Tibial artery (tissue), 4 donors: ENCODE results near the gene SYP.

Source experiments
- DNase-seq, 2 donors: peaks; one replicate each; pipeline ENCODE4 v3.0.0-alpha.2; 2019
- H3K27ac ChIP-seq, 2 donors: fragments of 200-600 bp; sonication (generic) in 1 of 2; 1 replicate in 1 of 2; 2 replicates in 1 of 2; pipeline ENCODE4 v1.5.1; 2018 to 2019; ENCODE audit warnings: mild to moderate bottlenecking in 1 of 2
- H3K27me3 ChIP-seq, 2 donors: fragments of 200-600 bp; sonication (generic) in 1 of 2; one replicate each; pipeline versions ENCODE4 v1.5.1 to v1.6.0; 2016 to 2019
- H3K36me3 ChIP-seq, 3 donors: fragments of 200-600 bp; sonication (generic) in 2 of 3; one replicate each; pipeline ENCODE4 v1.5.1; 2016 to 2019; ENCODE audit warnings: mild to moderate bottlenecking in 2 of 3
- H3K4me1 ChIP-seq, 4 donors: fragments of 200-600 bp; sonication (generic) in 2 of 4; 1 replicate in 3 of 4; 2 replicates in 1 of 4; pipeline ENCODE4 v1.5.1; 2016 to 2019
- H3K4me3 ChIP-seq, 2 donors: fragments of 200-600 bp; sonication (generic) in 1 of 2; 1 replicate in 1 of 2; 2 replicates in 1 of 2; pipeline ENCODE4 v1.5.1; 2018 to 2019; ENCODE audit warnings: mild to moderate bottlenecking in 2 of 2
- H3K9me3 ChIP-seq, 3 donors: fragments of 200-600 bp; sonication (generic) in 1 of 3; one replicate each; pipeline ENCODE4 v1.5.1; 2016 to 2019
- intact Hi-C: fragments of 100-400 bp; cut with DNase I; formaldehyde crosslinking; loops from one replicate; pipeline ENCODE4 v1.15.0; 2023; ENCODE audit warnings: low total_unique reads
- TF ChIP-seq, protein P1 (sequence below), 2 experiments: fragments of 200-600 bp in 1 of 2; fragments of 450-650 bp in 1 of 2; IDR thresholded peaks; one replicate each; pipeline ENCODE4 v1.5.1; 2017 to 2019; ENCODE audit warnings: antibody characterized with exemption in 2 of 2, mild to moderate bottlenecking in 1 of 2, moderate library complexity in 1 of 2

Gene SYP

GRCh38 chrX:49190821-49191573, 9.0 kb downstream of the SYP start:
- peak; percentile 95 to 96 for DNase-seq
- H3K4me3 ChIP-seq, result peak overlapping the region; percentile 62 to 71
- no peaks in the 10 kb centered on the region for H3K36me3 ChIP-seq
- peak overlapping the region; percentile 86 to 94 for H3K27ac ChIP-seq
- peaks cover 0 to 5% (median 0%) of the 10 kb centered on the region in 4 donors for H3K4me1 ChIP-seq
- H3K27me3 ChIP-seq, result no peaks in the 10 kb centered on the region
- no peaks in the 10 kb centered on the region for H3K9me3 ChIP-seq
- TF ChIP-seq, protein P1, sequence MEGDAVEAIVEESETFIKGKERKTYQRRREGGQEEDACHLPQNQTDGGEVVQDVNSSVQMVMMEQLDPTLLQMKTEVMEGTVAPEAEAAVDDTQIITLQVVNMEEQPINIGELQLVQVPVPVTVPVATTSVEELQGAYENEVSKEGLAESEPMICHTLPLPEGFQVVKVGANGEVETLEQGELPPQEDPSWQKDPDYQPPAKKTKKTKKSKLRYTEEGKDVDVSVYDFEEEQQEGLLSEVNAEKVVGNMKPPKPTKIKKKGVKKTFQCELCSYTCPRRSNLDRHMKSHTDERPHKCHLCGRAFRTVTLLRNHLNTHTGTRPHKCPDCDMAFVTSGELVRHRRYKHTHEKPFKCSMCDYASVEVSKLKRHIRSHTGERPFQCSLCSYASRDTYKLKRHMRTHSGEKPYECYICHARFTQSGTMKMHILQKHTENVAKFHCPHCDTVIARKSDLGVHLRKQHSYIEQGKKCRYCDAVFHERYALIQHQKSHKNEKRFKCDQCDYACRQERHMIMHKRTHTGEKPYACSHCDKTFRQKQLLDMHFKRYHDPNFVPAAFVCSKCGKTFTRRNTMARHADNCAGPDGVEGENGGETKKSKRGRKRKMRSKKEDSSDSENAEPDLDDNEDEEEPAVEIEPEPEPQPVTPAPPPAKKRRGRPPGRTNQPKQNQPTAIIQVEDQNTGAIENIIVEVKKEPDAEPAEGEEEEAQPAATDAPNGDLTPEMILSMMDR (IDR thresholded peaks at IDR 0.05), result peak in 1 of 2 experiments; percentile 25
- intact Hi-C loops, result loop anchor here (2.0 kb wide), 1 partner anchor 78 kb away; the partner anchor contains the start of gene PPP1R3F

GRCh38 chrX:49189606-49190005, 10.4 kb downstream of the SYP start:
- peak overlapping the region; percentile 67 to 82 for H3K27ac ChIP-seq
- no peaks in the 10 kb centered on the region for H3K9me3 ChIP-seq
- H3K27me3 ChIP-seq, result no peaks in the 10 kb centered on the region
- TF ChIP-seq, protein P1 (IDR thresholded peaks at IDR 0.05), result no peak
- intact Hi-C loops, result loop anchor here (2.0 kb wide), 1 partner anchor 79 kb away; the partner anchor contains the start of gene PPP1R3F
- H3K36me3 ChIP-seq, result no peaks in the 10 kb centered on the region
- no peak for DNase-seq
- peaks cover 0 to 14% (median 5%) of the 10 kb centered on the region in 4 donors for H3K4me1 ChIP-seq
- no peak overlapping the region for H3K4me3 ChIP-seq

- peak overlapping the region in 1 of 2 donors; percentile 82 for H3K27ac ChIP-seq
- H3K4me3 ChIP-seq, result no peak overlapping the region
- no peaks in the 10 kb centered on the region for H3K27me3 ChIP-seq
- TF ChIP-seq, protein P1 (IDR thresholded peaks at IDR 0.05), result no peak
- DNase-seq, result no peak
- intact Hi-C loops, result no loop called here
- peaks cover 0 to 2% (median 2%) of the 10 kb centered on the region in 3 donors for H3K36me3 ChIP-seq
- H3K4me1 ChIP-seq, result peaks cover 0 to 23% (median 7%) of the 10 kb centered on the region in 4 donors
- no peaks in the 10 kb centered on the region for H3K9me3 ChIP-seq
Observed at GRCh38 chrX:49188468-49189076, 11.4 kb downstream of the SYP start.

DNA sequence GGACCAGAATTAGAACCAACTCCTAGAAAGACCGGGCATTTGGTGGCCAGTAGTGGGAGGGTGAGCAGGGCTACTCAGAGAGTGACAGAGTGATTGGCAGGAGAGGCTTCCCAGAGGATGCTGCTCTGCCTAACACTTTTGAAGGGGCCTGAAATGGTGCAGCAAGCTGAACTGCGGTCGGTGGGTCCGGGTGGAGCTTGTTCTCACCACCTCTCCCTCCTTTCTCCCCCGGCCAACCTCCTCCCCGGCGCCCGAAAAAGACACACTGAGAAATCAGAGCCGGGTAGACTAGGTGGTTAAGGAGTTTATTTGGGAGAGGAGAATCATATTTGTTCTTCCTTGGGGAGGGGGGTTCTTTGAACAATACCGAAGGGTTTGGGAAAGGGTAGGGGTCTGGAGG, 12.5 kb downstream of the SYP start:
- TF ChIP-seq, protein P1 (IDR thresholded peaks at IDR 0.05), result no peak
- DNase-seq, result no peak
- Histone ChIP-seq H3K27ac (peak overlapping the region; percentile 81 to 90), H3K4me1 (peaks cover 0 to 23% (median 7%) of the 10 kb centered on the region in 4 donors), H3K4me3 (no peak overlapping the region), H3K9me3 (no peaks in the 10 kb centered on the region), H3K27me3 (no peaks in the 10 kb centered on the region), H3K36me3 (peaks cover 0 to 8% (median 6%) of the 10 kb centered on the region in 3 donors)
- intact Hi-C loops, result no loop called here

DNA sequence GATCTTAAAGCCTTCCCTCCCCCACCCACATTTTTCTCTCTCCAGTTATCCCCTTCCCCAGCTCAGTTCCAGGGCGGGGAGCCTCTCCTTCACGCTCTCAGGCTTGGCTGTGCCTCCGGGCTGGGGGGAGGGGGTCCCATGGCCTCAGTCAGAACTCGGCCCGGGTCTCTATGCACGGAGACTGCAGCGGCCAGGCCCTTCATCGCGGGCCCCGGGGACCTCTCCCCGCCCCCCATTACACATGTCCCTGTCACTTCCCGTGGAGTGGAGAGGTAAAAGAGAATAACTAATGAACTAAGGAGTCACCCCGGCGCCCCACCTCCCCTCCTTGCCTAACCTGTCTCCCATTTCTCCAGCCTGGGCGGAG, 13.0 kb downstream of the SYP start:
- H3K36me3 ChIP-seq, result peaks cover 0 to 8% (median 6%) of the 10 kb centered on the region in 3 donors
- no peaks in the 10 kb centered on the region for H3K27me3 ChIP-seq
- H3K9me3 ChIP-seq, result no peaks in the 10 kb centered on the region
- H3K4me1 ChIP-seq, result peaks cover 0 to 22% (median 7%) of the 10 kb centered on the region in 4 donors
- H3K4me3 ChIP-seq, result no peak overlapping the region
- DNase-seq, result no peak
- TF ChIP-seq, protein P1 (IDR thresholded peaks at IDR 0.05), result no peak
- intact Hi-C loops, result no loop called here
- H3K27ac ChIP-seq, result peak overlapping the region; percentile 81 to 90
